Duodenal mucosa (tissue), 2 donors: Measurements from ENCODE around the gene NOTCH1.

Experiments
- H3K27ac ChIP-seq: one replicate; pipeline ENCODE4 v1.7.0; 2013; ENCODE audit warnings: low read depth, low read length
- H3K27me3 ChIP-seq, 2 donors: one replicate each; pipeline ENCODE4 v1.7.0; 2013; ENCODE audit warnings: low read length in 2 of 2, control low read depth in 1 of 2; ENCODE audit not compliant: insufficient read depth in 2 of 2, control insufficient read depth in 1 of 2
- H3K36me3 ChIP-seq, 2 donors: one replicate each; pipeline ENCODE4 v1.7.0; 2013; ENCODE audit warnings: low read length in 2 of 2, control low read depth in 1 of 2; ENCODE audit not compliant: insufficient read depth in 2 of 2, control insufficient read depth in 1 of 2
- H3K4me1 ChIP-seq, 2 donors: one replicate each; pipeline ENCODE4 v1.7.0; 2013; ENCODE audit warnings: low read length in 2 of 2, control low read depth in 1 of 2; ENCODE audit not compliant: insufficient read depth in 2 of 2, control insufficient read depth in 1 of 2
- H3K4me3 ChIP-seq, 2 donors: one replicate each; pipeline ENCODE4 v1.7.0; 2013; ENCODE audit warnings: low read length in 2 of 2, low read depth in 1 of 2
- H3K9ac ChIP-seq, 2 donors: one replicate each; pipeline ENCODE4 v1.7.0; 2013; ENCODE audit warnings: low read length in 2 of 2, low read depth in 1 of 2
- H3K9me3 ChIP-seq, 2 donors: one replicate each; pipeline ENCODE4 v1.7.0; 2013; ENCODE audit warnings: low read length in 2 of 2, control low read depth in 1 of 2; ENCODE audit not compliant: control insufficient read depth in 1 of 2

The NOTCH1 gene

GRCh38 chr9:136462664-136463063 lies 83.2 kb downstream of the NOTCH1 start:
- H3K27me3 ChIP-seq: no peaks in the 10 kb centered on the region
- no peak overlapping the region for H3K9ac ChIP-seq
- H3K4me3 ChIP-seq: no peak overlapping the region
- no peak overlapping the region for H3K27ac ChIP-seq
- H3K9me3 ChIP-seq: no peaks in the 10 kb centered on the region
- H3K4me1 ChIP-seq: no peaks in the 10 kb centered on the region
- peaks cover 72 to 95% of the 10 kb centered on the region in 2 donors for H3K36me3 ChIP-seq

GRCh38 chr9:136460772-136461325 lies 85.0 kb downstream of the NOTCH1 start:
- Histone ChIP-seq H3K4me1 (no peaks in the 10 kb centered on the region), H3K27ac (no peak overlapping the region), H3K9me3 (no peaks in the 10 kb centered on the region), H3K4me3 (no peak overlapping the region), H3K36me3 (peaks cover 67 to 95% of the 10 kb centered on the region in 2 donors), H3K27me3 (no peaks in the 10 kb centered on the region), H3K9ac (no peak overlapping the region)

- no peak overlapping the region for H3K9ac ChIP-seq
- no peaks in the 10 kb centered on the region for H3K9me3 ChIP-seq
- H3K27me3 ChIP-seq: no peaks in the 10 kb centered on the region
- H3K4me3 ChIP-seq: no peak overlapping the region
- no peaks in the 10 kb centered on the region for H3K4me1 ChIP-seq
- H3K27ac ChIP-seq: no peak overlapping the region
- H3K36me3 ChIP-seq: peaks cover 71 to 95% of the 10 kb centered on the region in 2 donors
Observed at GRCh38 chr9:136459425-136459824, 86.4 kb downstream of the NOTCH1 start.

- H3K9ac ChIP-seq: no peak overlapping the region
- H3K4me1 ChIP-seq: no peaks in the 10 kb centered on the region
- H3K27me3 ChIP-seq: no peaks in the 10 kb centered on the region
- H3K4me3 ChIP-seq: no peak overlapping the region
- peaks cover 61 to 88% of the 10 kb centered on the region in 2 donors for H3K36me3 ChIP-seq
- H3K27ac ChIP-seq: no peak overlapping the region
- no peaks in the 10 kb centered on the region for H3K9me3 ChIP-seq
Observed at GRCh38 chr9:136457326-136457725, 88.5 kb downstream of the NOTCH1 start.

- no peaks in the 10 kb centered on the region for H3K9me3 ChIP-seq
- no peaks in the 10 kb centered on the region for H3K27me3 ChIP-seq
- no peak overlapping the region for H3K9ac ChIP-seq
- H3K27ac ChIP-seq: no peak overlapping the region
- no peak overlapping the region for H3K4me3 ChIP-seq
- H3K36me3 ChIP-seq: peaks cover 55 to 87% of the 10 kb centered on the region in 2 donors
- no peaks in the 10 kb centered on the region for H3K4me1 ChIP-seq
Observed at GRCh38 chr9:136456258-136456657, 89.6 kb downstream of the NOTCH1 start.

GRCh38 chr9:136455043-136456002 lies 90.5 kb downstream of the NOTCH1 start:
- H3K9ac ChIP-seq: no peak overlapping the region
- H3K36me3 ChIP-seq: peaks cover 59 to 87% of the 10 kb centered on the region in 2 donors
- H3K4me1 ChIP-seq: no peaks in the 10 kb centered on the region
- H3K4me3 ChIP-seq: no peak overlapping the region
- no peak overlapping the region for H3K27ac ChIP-seq
- no peaks in the 10 kb centered on the region for H3K27me3 ChIP-seq
- H3K9me3 ChIP-seq: no peaks in the 10 kb centered on the region

GRCh38 chr9:136454026-136454796 lies 91.6 kb downstream of the NOTCH1 start:
- no peaks in the 10 kb centered on the region for H3K27me3 ChIP-seq
- no peaks in the 10 kb centered on the region for H3K4me1 ChIP-seq
- no peak overlapping the region for H3K27ac ChIP-seq
- H3K4me3 ChIP-seq: no peak overlapping the region
- peaks cover 54 to 87% of the 10 kb centered on the region in 2 donors for H3K36me3 ChIP-seq
- H3K9ac ChIP-seq: no peak overlapping the region
- H3K9me3 ChIP-seq: no peaks in the 10 kb centered on the region

- Histone ChIP-seq H3K27ac (no peak overlapping the region), H3K9me3 (no peaks in the 10 kb centered on the region), H3K36me3 (peaks cover 54 to 88% of the 10 kb centered on the region in 2 donors), H3K4me3 (no peak overlapping the region), H3K9ac (no peak overlapping the region), H3K4me1 (no peaks in the 10 kb centered on the region), H3K27me3 (no peaks in the 10 kb centered on the region)
Observed at GRCh38 chr9:136453326-136453725, 92.5 kb downstream of the NOTCH1 start.

- H3K36me3 ChIP-seq: peaks cover 59 to 89% of the 10 kb centered on the region in 2 donors
- no peaks in the 10 kb centered on the region for H3K27me3 ChIP-seq
- H3K9me3 ChIP-seq: no peaks in the 10 kb centered on the region
- H3K27ac ChIP-seq: no peak overlapping the region
- no peak overlapping the region for H3K9ac ChIP-seq
- no peaks in the 10 kb centered on the region for H3K4me1 ChIP-seq
- H3K4me3 ChIP-seq: no peak overlapping the region
Observed at GRCh38 chr9:136451221-136451877, 94.5 kb downstream of the NOTCH1 start.
